Thoracic aorta (tissue), 2 donors: ENCODE measurements around the gene PPP2R5B. TPM values are rescaled to one million over a fixed set of nuclear protein-coding genes. Genes with fewer than 3 reads are reported as not detected.

Experiments
- ATAC-seq: fragments of 150-250 bp; one replicate; pipeline ENCODE4 v1.8.0; 2017; ENCODE audit warnings: low read depth; ENCODE audit not compliant: insufficient number of reproducible peaks, low FRiP score
- DNase-seq: peaks from one replicate; pipeline ENCODE4 v3.0.0-alpha.2; 2020; ENCODE audit warnings: low spot score
- H3K27ac ChIP-seq, 2 donors: fragments of 200-600 bp; sonication (generic); 1 replicate in 1 of 2; 2 replicates in 1 of 2; pipeline ENCODE4 v1.5.1; 2016; ENCODE audit warnings: mild to moderate bottlenecking in 2 of 2, moderate library complexity in 2 of 2
- H3K27me3 ChIP-seq: fragments of 200-600 bp; sonication (generic); replicated peaks from 2 replicates; pipeline ENCODE4 v1.6.0; 2016; ENCODE audit warnings: mild to moderate bottlenecking; ENCODE audit not compliant: insufficient read depth
- H3K36me3 ChIP-seq: fragments of 200-600 bp; sonication (generic); one replicate; pipeline ENCODE4 v1.5.1; 2016
- H3K4me1 ChIP-seq, 2 donors: fragments of 200-600 bp; sonication (generic); 1 replicate in 1 of 2; 2 replicates in 1 of 2; pipeline versions ENCODE4 v1.5.1 to v1.6.0; 2016; ENCODE audit warnings: low read depth in 2 of 2, mild to moderate bottlenecking in 1 of 2; ENCODE audit not compliant: control insufficient read depth in 1 of 2
- H3K4me3 ChIP-seq: fragments of 200-600 bp; sonication (generic); 2 replicates; pipeline ENCODE4 v1.5.1; 2016; ENCODE audit warnings: mild to moderate bottlenecking
- H3K9me3 ChIP-seq: fragments of 200-600 bp; sonication (generic); 2 replicates; pipeline ENCODE4 v1.5.1; 2016
- CTCF ChIP-seq: fragments of 200-600 bp; sonication (generic); IDR thresholded peaks from one replicate; pipeline ENCODE4 v1.5.1; 2019; ENCODE audit warnings: antibody characterized with exemption
- total RNA-seq, 2 donors: library from RNA; depleted of rRNA; stranded (reverse); fragments of >200 nt; gene quantifications; one replicate each; pipeline versions ENCODE4 v1.1.0 to v1.2.3, GENCODE V29; 2016

The PPP2R5B gene
- total RNA-seq, 2 donors from 2014 or later, result 21.0 to 38.2 TPM

- Histone ChIP-seq H3K4me3 (no peak overlapping the region), H3K9me3 (no peaks in the 10 kb centered on the region), H3K36me3 (peaks cover 50% of the 10 kb centered on the region), H3K27ac (no peak overlapping the region), H3K27me3 (no peaks in the 10 kb centered on the region), H3K4me1 (peaks cover 11 to 23% of the 10 kb centered on the region in 2 donors)
- DNase-seq (no peak), ATAC-seq (no peak)
- TF ChIP-seq CTCF, result no peak
These were observed 11.2 kb upstream of the PPP2R5B start for GRCh38 chr11:64913171-64913727.

DNA sequence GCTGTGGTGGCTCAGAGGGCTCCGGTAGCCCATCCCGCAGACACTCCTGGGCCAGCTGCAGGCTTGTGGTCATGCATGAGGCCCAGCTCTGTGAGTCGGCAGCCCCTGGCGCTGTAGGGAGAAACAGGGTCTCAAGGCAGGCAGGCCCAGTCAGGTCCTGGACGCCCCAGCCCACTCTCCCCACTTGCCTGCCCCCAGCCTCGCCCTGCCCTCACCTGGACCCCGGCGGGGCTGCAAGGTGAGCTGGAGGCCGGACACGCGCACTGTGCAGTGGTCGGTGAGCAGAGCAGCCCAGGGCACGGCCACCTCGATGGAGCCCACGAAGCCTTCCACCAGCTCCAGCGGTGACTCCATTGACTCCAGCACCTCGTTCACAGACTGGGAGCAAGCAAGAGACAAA is 10.4 kb upstream of the PPP2R5B start:
- no peaks in the 10 kb centered on the region for H3K27me3 ChIP-seq
- TF ChIP-seq CTCF, result no peak
- H3K36me3 ChIP-seq, result peaks cover 48% of the 10 kb centered on the region
- H3K4me3 ChIP-seq, result no peak overlapping the region
- DNase-seq (no peak), ATAC-seq (no peak)
- no peaks in the 10 kb centered on the region for H3K9me3 ChIP-seq
- peaks cover 14 to 26% of the 10 kb centered on the region in 2 donors for H3K4me1 ChIP-seq
- H3K27ac ChIP-seq, result no peak overlapping the region

DNA sequence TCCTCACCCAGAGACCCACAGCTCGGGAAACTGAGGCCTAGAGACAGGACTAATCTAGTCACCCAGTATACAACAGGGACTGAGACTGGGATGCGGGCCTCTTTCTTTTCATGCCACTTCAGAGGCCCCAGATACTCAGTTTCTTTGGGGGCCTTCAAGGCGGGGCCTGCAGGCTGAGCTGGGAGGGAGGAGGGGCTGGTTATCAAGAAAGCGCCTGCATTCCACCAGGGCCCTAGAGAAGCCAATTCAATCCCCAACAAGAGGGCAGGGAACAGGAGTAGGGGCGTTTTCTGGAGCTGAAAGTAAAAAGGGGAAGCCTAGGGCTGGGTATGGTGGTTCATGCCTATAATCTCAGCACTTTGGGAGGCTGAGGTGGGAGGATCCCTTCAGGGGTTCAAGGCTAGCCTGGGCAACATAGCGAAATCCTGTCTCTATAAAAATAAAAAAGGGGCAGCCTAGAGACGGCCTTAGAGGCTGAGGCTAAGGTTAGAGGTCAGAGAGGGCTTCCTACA is 9.1 kb upstream of the PPP2R5B start:
- H3K27me3 ChIP-seq, result no peaks in the 10 kb centered on the region
- H3K27ac ChIP-seq, result peak overlapping the region in 1 of 2 donors; percentile 41
- no peaks in the 10 kb centered on the region for H3K9me3 ChIP-seq
- DNase-seq (no peak), ATAC-seq (no peak)
- peak overlapping the region; percentile 79 for H3K4me3 ChIP-seq
- peaks cover 35% of the 10 kb centered on the region for H3K36me3 ChIP-seq
- no peak for TF ChIP-seq CTCF
- H3K4me1 ChIP-seq, result peaks cover 14 to 26% of the 10 kb centered on the region in 2 donors

- H3K27ac ChIP-seq, result peak overlapping the region; percentile 41 to 52
- no peak for TF ChIP-seq CTCF
- H3K4me1 ChIP-seq, result peaks cover 14 to 26% of the 10 kb centered on the region in 2 donors
- peak overlapping the region; percentile 79 for H3K4me3 ChIP-seq
- no peak for DNase-seq
- no peak for ATAC-seq
- H3K9me3 ChIP-seq, result no peaks in the 10 kb centered on the region
- H3K27me3 ChIP-seq, result no peaks in the 10 kb centered on the region
- peaks cover 27% of the 10 kb centered on the region for H3K36me3 ChIP-seq
These were observed 8.3 kb upstream of the PPP2R5B start for GRCh38 chr11:64916040-64916774.
